HG02970 (cell line): ENCODE measurements around the gene WNT5B.
A peak's percentile ranks its signal among the peaks of the same experiment; 100 is the strongest.

Experiments used
- ATAC-seq: cut with Tn5 transposase; IDR thresholded peaks from one replicate; pipeline ENCODE4 v1.9.1; 2021; ENCODE audit warnings: mild to moderate bottlenecking, moderate library complexity, moderate number of reproducible peaks; ENCODE audit not compliant: unreplicated experiment, low FRiP score

Gene WNT5B

DNA sequence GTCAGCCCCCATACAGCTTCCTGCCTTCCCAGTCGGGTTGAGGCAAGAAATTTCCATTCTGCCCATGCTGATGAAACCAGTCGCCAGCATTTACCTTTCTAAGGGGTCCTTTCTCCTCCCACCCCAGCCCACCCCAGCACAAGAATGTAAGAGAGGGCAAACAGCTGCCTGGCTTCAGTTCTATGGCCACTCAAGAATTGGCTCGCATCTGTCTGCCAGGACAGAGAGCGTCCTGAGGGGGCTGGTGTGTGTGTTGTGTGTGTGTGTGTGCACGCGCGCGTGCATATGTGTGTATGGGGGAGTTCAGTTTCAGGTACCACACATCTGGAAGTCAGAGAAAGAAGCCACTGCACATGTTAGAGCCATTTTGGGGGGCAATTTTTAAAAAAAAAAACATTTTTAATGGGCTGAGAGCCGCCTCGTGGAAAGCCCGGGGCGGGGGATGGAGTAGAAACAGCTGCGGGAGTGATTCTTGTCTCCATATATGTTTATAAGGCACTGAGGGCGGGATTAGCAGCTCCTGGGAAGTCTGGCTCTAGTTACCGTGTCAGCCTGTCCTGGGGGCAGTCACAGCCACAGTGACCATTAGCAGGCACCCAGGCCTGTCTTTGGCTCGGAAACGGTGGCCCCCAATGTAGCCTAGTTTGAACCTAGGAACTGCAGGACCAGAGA is at the start of gene WNT5B:
WNT5B (plus strand) TSS at position 566 of the 672 bp plus-strand sequence. CDS start 2,124 bp downstream, outside the sequence.
- ATAC-seq: no peak

DNA sequence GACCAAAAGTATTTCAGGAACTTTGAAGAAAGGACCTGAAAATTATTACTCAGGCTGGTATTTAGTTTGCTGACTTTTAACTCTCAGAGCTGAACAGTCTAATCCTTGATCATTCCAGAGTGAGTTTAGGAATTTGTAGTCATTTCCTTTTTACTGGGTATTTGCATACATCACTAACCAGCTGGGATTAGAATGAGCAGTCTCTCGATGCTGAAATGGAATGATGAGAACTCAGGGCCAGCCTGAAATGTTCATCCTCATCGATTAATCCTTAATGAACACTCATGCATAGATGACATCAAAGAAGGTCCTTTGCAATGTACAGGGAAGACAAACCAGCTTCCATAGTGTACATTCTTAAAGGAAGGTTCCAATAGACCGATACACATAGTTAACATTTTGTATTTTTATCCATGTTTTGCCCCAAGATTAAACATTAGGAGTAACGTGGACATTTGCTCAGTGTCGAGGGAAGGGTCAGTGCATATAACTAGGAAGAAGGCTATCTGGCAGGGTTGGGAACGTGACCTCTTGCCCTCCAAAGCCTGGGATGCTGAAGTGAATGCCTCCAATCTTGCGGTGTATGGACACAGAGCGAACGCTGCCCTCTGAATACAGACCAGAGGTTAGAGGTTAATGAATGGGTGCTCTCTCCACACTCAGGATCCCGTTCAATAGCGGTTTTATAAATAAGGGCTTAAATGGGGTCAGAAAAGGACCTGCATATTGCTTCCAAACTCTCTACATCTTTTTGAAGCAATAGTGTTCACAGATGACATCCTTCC is 49.2 kb upstream of the WNT5B start:
- no peak for ATAC-seq

GRCh38 chr12:1580526-1580925 is 48.5 kb upstream of the WNT5B start:
- ATAC-seq: no peak

- no peak for ATAC-seq
These were observed 46.9 kb upstream of the WNT5B start for GRCh38 chr12:1581973-1582708.

DNA sequence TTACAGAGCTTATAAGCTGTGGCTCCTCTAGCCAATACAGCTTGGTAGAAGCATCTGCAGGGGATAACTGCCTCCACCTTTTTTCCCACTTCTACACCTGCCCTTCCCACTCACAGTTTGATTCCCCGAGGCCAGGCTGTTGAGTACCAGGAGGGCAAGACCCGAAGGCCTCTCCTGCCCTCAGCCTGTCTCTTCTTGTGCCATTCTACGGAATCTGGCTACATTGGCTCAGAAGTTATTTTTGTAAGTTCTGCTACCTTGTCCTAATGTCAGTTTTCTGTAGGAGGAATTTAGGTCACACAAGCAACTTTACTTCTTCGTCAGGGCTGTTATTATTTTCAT is 46.4 kb upstream of the WNT5B start:
- no peak for ATAC-seq

GRCh38 chr12:1583421-1584078 is 45.5 kb upstream of the WNT5B start:
- no peak for ATAC-seq

- ATAC-seq: no peak
These were observed 44.7 kb upstream of the WNT5B start for GRCh38 chr12:1584326-1584725.

- no peak for ATAC-seq
These were observed 41.0 kb upstream of the WNT5B start for GRCh38 chr12:1587927-1588574.

DNA sequence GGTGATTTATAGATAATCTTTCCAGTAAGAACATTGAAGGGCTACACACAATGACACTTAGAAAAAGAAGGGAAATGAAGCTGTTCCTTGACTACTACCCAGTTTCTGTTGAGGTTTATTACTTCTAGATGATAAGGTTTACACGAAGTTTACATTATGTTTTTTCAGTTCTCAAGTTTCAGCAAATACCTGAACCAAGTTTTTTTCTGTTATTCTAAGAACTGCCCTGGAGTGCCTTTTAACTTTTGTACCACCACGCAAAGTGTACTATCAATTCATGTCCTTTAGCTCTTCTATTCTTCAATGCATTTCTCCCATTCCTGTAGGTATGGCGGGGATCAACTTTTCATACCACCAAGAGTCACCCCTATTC is 40.5 kb upstream of the WNT5B start:
- ATAC-seq: no peak

DNA sequence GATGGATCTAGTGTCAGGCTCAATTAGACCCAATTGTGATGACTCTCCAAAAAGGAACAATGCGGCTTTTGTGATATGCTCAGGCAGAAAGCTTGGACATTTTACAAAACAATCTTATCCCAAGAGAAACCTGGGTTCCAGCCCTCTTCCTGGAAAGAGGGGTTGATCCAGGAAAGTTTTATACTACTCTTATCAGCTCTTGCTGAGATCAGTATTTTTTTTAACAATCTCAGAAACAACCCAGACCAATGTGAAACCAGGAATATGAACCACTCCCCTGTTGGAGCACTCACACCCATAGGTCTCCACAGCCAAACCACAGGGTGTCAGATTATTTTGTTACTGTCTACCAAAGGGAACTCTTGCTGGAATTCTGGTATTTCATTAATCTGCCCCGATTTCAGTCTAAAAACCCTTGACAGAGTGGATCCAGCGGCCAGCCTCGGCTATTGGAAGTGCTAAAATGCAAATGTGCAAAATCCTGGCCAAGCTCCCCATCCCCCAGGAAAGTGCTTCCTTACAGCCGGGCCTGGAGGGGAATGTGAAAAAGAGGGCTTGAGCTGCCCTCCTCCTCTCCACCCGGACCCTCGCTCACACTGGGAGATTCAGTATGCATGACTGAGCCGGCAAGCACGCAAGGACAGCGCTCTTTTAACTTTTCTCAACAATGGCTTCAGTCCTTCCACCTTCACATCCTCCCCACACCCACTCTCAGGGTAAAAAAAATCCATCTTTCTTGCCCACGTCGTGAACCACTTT is 38.6 kb upstream of the WNT5B start:
- ATAC-seq: no peak

- ATAC-seq: no peak
These were observed 38.0 kb upstream of the WNT5B start for GRCh38 chr12:1591034-1591433.

- ATAC-seq: no peak
These were observed 37.5 kb upstream of the WNT5B start for GRCh38 chr12:1591543-1591942.

DNA sequence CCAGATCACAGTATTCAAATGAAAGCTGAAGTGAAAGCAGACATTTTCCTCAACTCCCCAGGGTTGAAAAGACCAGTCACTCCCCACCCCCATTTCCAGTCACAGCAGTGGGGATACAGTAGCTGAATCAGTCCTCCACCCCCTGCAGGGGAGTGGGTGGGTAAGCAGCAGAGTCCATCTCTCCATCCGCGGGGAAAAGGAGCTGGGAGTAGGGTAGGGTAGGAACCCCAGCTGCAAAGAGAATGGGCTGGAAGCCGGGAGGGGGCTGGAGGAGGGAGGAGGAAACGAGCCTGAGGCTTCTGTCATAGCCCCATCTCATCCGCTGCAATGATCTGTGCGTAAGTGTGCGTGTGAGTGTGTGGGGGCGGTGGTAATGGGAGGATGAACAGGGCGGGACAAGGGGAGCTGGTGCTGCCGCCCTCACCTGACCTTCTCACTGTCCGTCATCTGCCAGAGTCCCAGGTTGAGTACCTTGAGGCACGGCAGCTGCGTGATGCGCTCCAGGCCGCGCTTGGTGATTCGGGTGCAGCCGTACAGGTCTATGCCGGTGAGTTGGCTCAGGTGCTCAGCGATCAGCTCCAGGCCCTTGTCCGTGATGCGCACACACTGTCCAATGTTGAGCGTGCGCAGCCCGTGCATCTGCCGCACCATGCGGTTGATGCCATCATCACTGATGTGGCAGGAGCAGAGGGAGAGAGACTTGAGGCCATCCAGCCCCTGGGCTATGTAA is 36.4 kb upstream of the WNT5B start:
- ATAC-seq: no peak

GRCh38 chr12:1593174-1594005 is 35.6 kb upstream of the WNT5B start:
- ATAC-seq: peak; percentile 18

DNA sequence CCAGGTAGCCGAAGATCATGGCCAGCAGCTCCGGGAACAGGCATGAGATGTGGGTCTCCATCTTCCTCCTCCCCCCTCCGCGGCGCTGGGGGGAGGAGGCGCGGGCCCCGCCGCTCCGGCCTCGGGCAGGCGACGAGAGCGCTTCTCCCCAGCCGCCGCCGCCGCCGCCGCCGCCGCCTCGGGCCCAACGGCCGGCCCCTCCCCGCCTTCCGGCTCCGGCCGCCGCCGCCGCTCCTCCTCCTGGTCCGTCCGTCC is 35.1 kb upstream of the WNT5B start:
- ATAC-seq: peak; percentile 47

DNA sequence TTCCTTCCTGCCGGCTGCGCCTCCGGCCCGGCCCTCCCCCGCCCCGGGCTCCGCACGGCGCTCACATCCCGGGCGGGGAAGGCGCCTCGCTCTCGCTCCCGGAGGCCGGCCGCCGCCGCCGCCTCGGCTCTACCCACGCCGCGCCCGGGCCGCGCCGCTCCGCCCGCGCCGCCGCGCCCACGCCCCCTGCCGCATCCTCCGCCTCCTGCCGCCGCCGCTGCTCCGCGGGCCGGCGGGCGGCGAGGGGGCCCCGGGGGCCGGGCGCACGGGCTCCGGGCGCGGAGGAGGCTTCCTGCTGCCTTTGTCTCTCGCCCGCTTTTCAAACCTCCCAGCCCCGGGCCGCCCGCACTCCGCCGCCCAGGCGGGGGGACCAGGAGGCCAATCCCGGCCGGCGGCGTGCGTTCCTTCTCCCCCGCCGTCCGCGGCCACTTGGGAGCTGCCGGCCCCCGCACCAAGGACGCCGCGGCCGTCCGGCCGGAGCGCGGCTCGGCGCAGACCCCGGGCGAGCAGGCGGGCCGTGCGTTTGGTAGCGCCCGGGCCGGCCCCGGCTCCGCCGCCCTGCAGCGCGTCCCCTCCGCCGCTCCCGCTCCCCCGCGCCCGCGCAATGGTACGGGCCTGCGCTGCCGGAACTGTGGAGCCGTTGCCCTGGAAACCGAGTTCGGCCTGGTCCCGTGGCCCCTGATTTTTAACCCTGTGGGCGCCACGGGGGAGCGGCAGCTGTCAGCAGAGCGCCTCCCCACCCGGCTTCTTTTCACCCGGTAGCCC is 34.6 kb upstream of the WNT5B start, which contains the start of gene FBXL14:
FBXL14 (minus strand) TSS at position 321 of the 765 bp plus-strand sequence. CDS start 515 bp downstream, outside the sequence.
- ATAC-seq: peak; percentile 58

DNA sequence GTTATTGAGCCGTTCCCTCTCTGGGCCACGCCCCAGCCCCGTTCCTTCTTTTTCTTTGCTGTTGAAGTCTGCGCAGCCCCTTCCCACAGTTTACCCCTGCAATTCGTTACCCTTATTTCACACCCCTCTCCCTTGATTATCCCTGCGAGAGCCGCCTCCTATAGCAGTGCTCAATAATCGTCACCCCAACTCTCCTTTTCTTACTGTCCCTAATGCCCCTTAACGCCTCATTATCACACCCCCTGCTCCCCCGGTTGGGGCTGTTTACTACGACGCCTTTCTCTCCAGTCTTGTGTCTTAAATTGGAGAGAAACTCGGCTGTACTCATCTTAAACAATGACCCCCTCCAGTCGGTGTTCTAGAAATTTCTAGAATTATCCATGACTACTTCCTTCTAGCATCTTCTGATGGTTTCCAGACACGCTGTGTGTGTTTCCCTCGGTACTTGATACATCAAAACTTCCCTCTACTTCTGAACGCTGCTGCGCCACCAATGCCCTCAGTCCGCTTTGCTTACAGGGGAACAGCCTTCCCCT is 33.9 kb upstream of the WNT5B start:
- no peak for ATAC-seq
